ENCODE results near the gene RRP1B. TPM values are rescaled to one million over a fixed set of nuclear protein-coding genes. Genes with fewer than 3 reads are reported as not detected.

The RRP1B gene
- total RNA-seq, 2 donors from 2014 or later: 52.6 to 62.0 TPM

DNA sequence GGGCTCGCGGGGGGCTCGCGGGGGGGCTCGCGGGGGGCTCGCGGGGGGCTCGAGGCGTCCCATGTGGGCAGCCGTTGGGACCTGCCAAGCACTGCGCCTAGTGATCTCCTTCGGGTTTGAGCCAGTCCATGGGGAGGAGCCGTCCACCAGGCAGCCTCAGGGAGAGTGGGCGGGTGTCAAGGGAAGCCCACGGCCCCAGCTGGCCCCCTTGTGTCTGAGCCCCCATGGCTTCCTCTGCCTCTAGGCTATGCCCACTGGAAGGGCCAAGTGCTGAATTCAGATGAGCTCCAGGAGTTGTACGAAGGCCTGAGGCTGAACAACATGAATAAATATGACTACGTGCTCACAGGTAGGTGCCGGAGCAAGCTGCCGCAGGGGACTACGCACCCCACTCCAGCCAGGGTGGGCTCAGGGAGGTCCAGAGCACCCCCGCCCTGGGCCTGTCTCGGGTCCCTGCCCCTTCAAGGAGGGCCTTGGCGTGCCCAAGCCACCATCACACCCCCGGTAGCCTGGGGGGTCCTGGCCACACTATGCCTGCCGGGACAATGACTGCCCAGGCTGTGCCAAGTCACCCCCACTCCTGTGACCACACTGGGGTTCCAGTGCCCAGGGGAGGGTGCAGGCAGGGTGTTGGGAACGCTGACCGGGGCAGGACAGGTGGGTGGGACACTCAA lies 82.2 kb downstream of the RRP1B start:
- Mint-ChIP-seq H3K27me3 (ENCODE audit: low read depth) (no peaks in the 10 kb centered on the region), H3K9me3 (no peaks in the 10 kb centered on the region), H3K27ac (no peak overlapping the region), H3K36me3 (ENCODE audit: insufficient read depth in 2 of 2) (peaks cover 2 to 4% of the 10 kb centered on the region in 2 donors), H3K4me1 (ENCODE audit: low read depth) (peaks cover 7% of the 10 kb centered on the region), H3K4me3 (no peak overlapping the region)
- DNase-seq (no peak), ATAC-seq (replicated peaks in 1 of 2) (no peak)

DNA sequence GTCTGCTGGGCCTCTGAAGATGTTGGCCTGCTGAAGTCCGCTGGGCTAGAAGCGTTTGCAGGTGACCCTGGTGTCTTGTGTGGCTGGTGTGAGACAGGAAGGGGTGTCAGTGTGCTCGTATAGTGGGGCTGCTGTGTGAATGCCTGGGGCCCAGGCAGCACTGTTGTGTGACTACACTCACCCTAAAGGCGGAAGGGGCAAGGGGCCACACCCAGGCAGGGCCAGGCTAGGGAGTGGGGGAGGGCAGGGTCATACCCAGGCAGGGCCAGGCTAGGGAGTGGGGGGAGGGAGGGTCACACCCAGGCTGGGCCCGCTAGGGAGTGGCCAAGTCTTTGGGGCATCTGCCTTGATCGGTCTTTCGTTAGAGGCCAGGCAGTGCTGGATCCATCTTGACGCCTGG lies 84.6 kb downstream of the RRP1B start:
- Mint-ChIP-seq H3K4me1 (ENCODE audit: low read depth) (peaks cover 5% of the 10 kb centered on the region), H3K9me3 (no peaks in the 10 kb centered on the region), H3K4me3 (no peak overlapping the region), H3K36me3 (ENCODE audit: insufficient read depth in 2 of 2) (peaks cover 2 to 4% of the 10 kb centered on the region in 2 donors), H3K27me3 (ENCODE audit: low read depth) (no peaks in the 10 kb centered on the region), H3K27ac (no peak overlapping the region)
- no peak for ATAC-seq (replicated peaks in 1 of 2)
- DNase-seq: no peak

DNA sequence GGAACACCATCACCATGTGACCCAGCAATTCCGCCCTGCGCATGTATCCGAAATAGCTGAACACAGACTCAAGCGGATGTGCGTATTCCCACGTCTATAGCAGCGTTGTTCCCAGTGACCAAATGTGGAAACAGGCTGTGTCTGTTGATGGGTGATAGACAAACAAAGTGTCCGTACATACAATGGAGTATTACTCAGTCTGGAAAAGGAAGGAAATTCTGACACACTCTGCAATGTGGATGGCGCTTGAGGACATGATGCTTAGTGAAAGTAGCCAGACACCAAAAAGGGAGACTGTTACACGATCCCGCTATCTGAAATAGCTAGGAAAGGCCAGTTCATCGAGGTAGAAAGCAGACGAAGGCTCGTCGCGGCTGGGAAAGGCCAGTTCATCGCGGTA lies 85.4 kb downstream of the RRP1B start:
- Mint-ChIP-seq H3K4me3 (no peak overlapping the region), H3K9me3 (no peaks in the 10 kb centered on the region), H3K27ac (no peak overlapping the region), H3K36me3 (ENCODE audit: insufficient read depth in 2 of 2) (peaks cover 2 to 4% of the 10 kb centered on the region in 2 donors), H3K27me3 (ENCODE audit: low read depth) (no peaks in the 10 kb centered on the region), H3K4me1 (ENCODE audit: low read depth) (no peaks in the 10 kb centered on the region)
- DNase-seq (no peak), ATAC-seq (replicated peaks in 1 of 2) (no peak)

Other genes with a start within 250 kb of the RRP1B start
- gene SIK1, start 232.4 kb upstream of the RRP1B start, total RNA-seq: 1 to 10 TPM; 5.1 to 6.7 TPM
- 1 to 10 TPM; 1.3 to 1.9 TPM for gene HSF2BP, start 72 bp upstream of the RRP1B start, total RNA-seq
- gene PDXK, start 59.6 kb downstream of the RRP1B start, total RNA-seq: 10 to 100 TPM; 87.9 to 99.5 TPM
- 10 to 100 TPM; 30.7 to 32.3 TPM for gene CSTB, start 116.7 kb downstream of the RRP1B start, total RNA-seq
- gene RRP1, start 130.0 kb downstream of the RRP1B start, total RNA-seq: 10 to 100 TPM; 30.3 to 41.9 TPM
- 10 to 100 TPM; 86.1 to 87.1 TPM for gene AGPAT3, start 205.7 kb downstream of the RRP1B start, total RNA-seq